DND-41 (cell line): ENCODE results near the gene ANXA9.

Source experiments
- ATAC-seq: fragments of 200-7000 bp; cut with Tn5 transposase; 3 replicates; pipeline ENCODE4 v1.9.1; 2021; ENCODE audit warnings: low read depth; ENCODE audit not compliant: insufficient read depth
- DNase-seq: peaks from one replicate; pipeline ENCODE4 v3.0.0-alpha.2; 2020
- H2AFZ ChIP-seq: 2 replicates; pipeline ENCODE4 v1.6.0; 2012; ENCODE audit warnings: low read depth, low read length
- H3K27ac ChIP-seq: 2 replicates; pipeline ENCODE4 v1.5.1; 2012; ENCODE audit warnings: low read length, inconsistent platforms
- H3K27me3 ChIP-seq: fragments of 200-600 bp; sonication (generic); 2 replicates; pipeline ENCODE4 v1.6.0; 2012; ENCODE audit warnings: low read length, mild to moderate bottlenecking, inconsistent platforms; ENCODE audit not compliant: insufficient read depth, poor library complexity
- H3K36me3 ChIP-seq: 2 replicates; pipeline ENCODE4 v1.5.1; 2012; ENCODE audit warnings: low read length, inconsistent platforms; ENCODE audit not compliant: insufficient read depth
- H3K4me1 ChIP-seq: 2 replicates; pipeline ENCODE4 v1.5.1; 2012; ENCODE audit warnings: mild to moderate bottlenecking, low read length; ENCODE audit not compliant: insufficient read depth
- H3K4me2 ChIP-seq: 2 replicates; pipeline ENCODE4 v1.6.0; 2012; ENCODE audit warnings: mild to moderate bottlenecking, moderate library complexity, low read length, inconsistent platforms; ENCODE audit not compliant: insufficient read depth
- H3K4me3 ChIP-seq, 2 experiments: fragments of 200-600 bp in 1 of 2; shearing (Covaris generic) in 1 of 2; 2 replicates each; pipeline ENCODE4 v1.5.1; 2012 to 2016; ENCODE audit warnings: inconsistent platforms in 2 of 2, low read length in 2 of 2, mild to moderate bottlenecking in 2 of 2, low read depth in 1 of 2, moderate library complexity in 1 of 2
- H3K79me2 ChIP-seq: 2 replicates; pipeline ENCODE4 v1.6.0; 2012; ENCODE audit warnings: low read length, inconsistent platforms; ENCODE audit not compliant: insufficient read depth
- H3K9ac ChIP-seq: 2 replicates; pipeline ENCODE4 v1.6.0; 2012; ENCODE audit warnings: low read depth, mild to moderate bottlenecking, inconsistent platforms, low read length, moderate library complexity
- H3K9me3 ChIP-seq: 2 replicates; pipeline ENCODE4 v1.5.1; 2012; ENCODE audit warnings: low read length, moderate library complexity, mild to moderate bottlenecking, inconsistent platforms; ENCODE audit not compliant: insufficient read depth, severe bottlenecking
- H4K20me1 ChIP-seq: 2 replicates; pipeline ENCODE4 v1.6.0; 2012; ENCODE audit warnings: low read length; ENCODE audit not compliant: insufficient read depth
- CTCF ChIP-seq: IDR thresholded peaks from 2 replicates; pipeline ENCODE4 v1.5.1; 2012; ENCODE audit warnings: borderline replicate concordance, low read length, moderate library complexity, mild to moderate bottlenecking; ENCODE audit not compliant: poor library complexity, severe bottlenecking; ENCODE audit errors: extremely low read depth
- EZH2 ChIP-seq: IDR thresholded peaks from 3 replicates; pipeline ENCODE4 v1.6.1; 2012; ENCODE audit warnings: borderline replicate concordance, low read depth, mild to moderate bottlenecking, moderate library complexity, low read length, inconsistent platforms; ENCODE audit not compliant: severe bottlenecking

The ANXA9 gene

DNA sequence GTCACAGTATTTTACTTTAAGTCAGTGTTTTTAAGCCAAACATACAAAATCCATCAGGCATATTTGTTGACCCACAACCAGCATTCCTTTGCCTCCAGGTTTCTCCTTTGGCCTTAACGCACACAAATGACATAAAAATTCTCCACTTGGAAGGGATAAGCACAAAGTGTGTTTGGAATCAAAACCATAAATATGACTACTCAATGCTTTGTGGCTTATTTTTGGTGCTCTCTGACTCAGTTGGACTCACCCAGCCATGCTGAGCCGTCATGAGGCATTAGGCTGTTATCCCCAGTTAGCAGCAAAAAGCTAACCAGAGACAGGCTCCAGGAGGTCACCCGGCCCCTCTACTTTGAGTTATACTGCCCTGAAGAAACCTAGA, 27.1 kb downstream of the ANXA9 start:
- Histone ChIP-seq H3K4me3 (peak overlapping the region; percentile 40 to 73), H3K27ac (peak overlapping the region; percentile 83), H3K9ac (peak overlapping the region; percentile 70), H3K36me3 (peaks cover 8% of the 10 kb centered on the region; the same call in 1 of the 2 replicates), H2AFZ (peak overlapping the region; percentile 89), H3K9me3 (no peaks in the 10 kb centered on the region), H3K4me1 (peaks cover 64% of the 10 kb centered on the region), H3K27me3 (no peaks in the 10 kb centered on the region), H3K4me2 (peak overlapping the region; percentile 67), H3K79me2 (peaks cover 43% of the 10 kb centered on the region), H4K20me1 (no peaks in the 10 kb centered on the region)
- no peak for DNase-seq
- ATAC-seq = no peak
- TF ChIP-seq CTCF (no peak), EZH2 (no peak)

DNA sequence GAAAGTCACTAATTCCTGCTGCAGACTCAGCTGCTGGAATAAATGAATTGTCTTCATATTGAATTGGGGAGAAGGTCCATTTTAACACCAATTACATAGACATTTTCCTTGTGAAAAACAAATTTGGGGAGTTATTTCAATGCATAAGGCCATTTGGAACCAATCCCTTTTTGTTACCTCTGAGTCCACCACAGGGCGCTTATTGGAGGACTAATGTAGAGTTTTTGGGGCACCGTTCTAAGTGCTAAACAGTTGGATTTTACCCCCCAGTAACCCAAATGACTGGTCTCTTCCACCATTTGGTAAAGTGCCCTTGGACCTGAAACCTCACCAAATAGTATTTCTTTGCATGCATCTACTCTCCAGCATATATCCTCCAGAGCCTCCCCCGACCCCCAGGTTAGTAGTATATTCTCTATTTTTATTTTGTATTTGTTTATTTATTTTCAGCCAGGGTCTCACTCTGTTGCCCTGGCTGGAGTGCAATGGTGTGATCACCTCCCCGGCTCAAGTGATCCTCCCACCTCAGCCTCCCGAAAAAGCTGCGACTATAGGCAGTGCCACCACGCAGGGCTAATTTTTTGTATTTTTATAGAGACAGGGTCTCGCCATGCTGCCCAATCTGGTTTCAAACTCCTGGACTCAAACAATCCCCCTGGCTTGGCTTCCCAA, 27.7 kb downstream of the ANXA9 start:
- H4K20me1 ChIP-seq = no peaks in the 10 kb centered on the region
- peak overlapping the region; percentile 67 for H3K4me2 ChIP-seq
- peaks cover 59% of the 10 kb centered on the region for H3K4me1 ChIP-seq
- ATAC-seq = no peak
- TF ChIP-seq EZH2 (no peak), CTCF (no peak)
- H3K9me3 ChIP-seq = no peaks in the 10 kb centered on the region
- no peaks in the 10 kb centered on the region for H3K27me3 ChIP-seq
- no peak for DNase-seq
- H2AFZ ChIP-seq = no peak overlapping the region
- no peak overlapping the region; the same call in 1 of the 2 replicates for H3K27ac ChIP-seq
- H3K36me3 ChIP-seq = peaks cover 8% of the 10 kb centered on the region; the same call in 1 of the 2 replicates
- H3K4me3 ChIP-seq = peak overlapping the region; percentile 40 to 73; a peak in 3 of 4 replicates
- peak overlapping the region; percentile 70 for H3K9ac ChIP-seq
- peaks cover 50% of the 10 kb centered on the region for H3K79me2 ChIP-seq

GRCh38 chr1:151010346-151010726, 28.2 kb downstream of the ANXA9 start:
- Histone ChIP-seq H3K4me1 (peaks cover 55% of the 10 kb centered on the region), H3K27ac (no peak overlapping the region), H3K9ac (no peak overlapping the region), H3K4me3 (no peak overlapping the region), H4K20me1 (no peaks in the 10 kb centered on the region), H3K4me2 (peak overlapping the region; percentile 67; the same call in 1 of the 2 replicates), H3K9me3 (no peaks in the 10 kb centered on the region), H3K79me2 (peaks cover 50% of the 10 kb centered on the region), H3K27me3 (no peaks in the 10 kb centered on the region), H3K36me3 (peaks cover 8% of the 10 kb centered on the region; the same call in 1 of the 2 replicates), H2AFZ (no peak overlapping the region)
- TF ChIP-seq EZH2 (no peak), CTCF (no peak)
- ATAC-seq (no peak), DNase-seq (no peak)
